H1 (cell line): ENCODE data around the gene ANKS1A. TPM values are rescaled to one million over a fixed set of nuclear protein-coding genes. Genes with fewer than 3 reads are reported as not detected.
A peak's percentile ranks its signal among the peaks of the same experiment; 100 is the strongest.

Source experiments
- CTCF ChIA-PET: fragments of 300-600 bp; sonication (Branson Sonifier 250); formaldehyde crosslinking; loops from one replicate; lab custom pipeline; 2021; ENCODE audit not compliant: partially characterized antibody; lab: Charles Lee
- POLR2A ChIA-PET: fragments of 300-600 bp; sonication (Branson Sonifier 250); formaldehyde crosslinking; loops from one replicate; lab custom pipeline; 2021; ENCODE audit warnings: inconsistent platforms; ENCODE audit not compliant: partially characterized antibody; lab: Charles Lee
- DNase-seq, 2 experiments: peaks; one replicate each; pipeline versions ENCODE4 v3.0.0 to v3.0.0-alpha.2; 2010 to 2022; ENCODE audit warnings: low spot score in 2 of 2, low read depth in 1 of 2, mixed read lengths in 1 of 2
- FAIRE-seq: peaks from 2 replicates; lab custom pipeline; 2011; peaks lifted over from hg19 to GRCh38; lab: Jason Lieb, UNC
- H2AFZ ChIP-seq: 2 replicates; pipeline ENCODE4 v1.8.1; 2012; ENCODE audit warnings: low read length, inconsistent platforms
- H2AK5ac ChIP-seq: 2 replicates; pipeline ENCODE4 v1.6.1; 2013; ENCODE audit warnings: low read depth, low read length
- H2BK120ac ChIP-seq: replicated peaks from 2 replicates; pipeline ENCODE3; 2013; ENCODE audit warnings: low read depth, low read length, inconsistent platforms
- H2BK12ac ChIP-seq: 2 replicates; pipeline ENCODE4 v1.6.1; 2013; ENCODE audit warnings: low read depth, low read length
- H2BK15ac ChIP-seq: 2 replicates; pipeline ENCODE4 v1.6.1; 2013; ENCODE audit warnings: low read length
- H2BK20ac ChIP-seq: 2 replicates; pipeline ENCODE4 v1.6.1; 2013; ENCODE audit warnings: low read length
- H2BK5ac ChIP-seq: 2 replicates; pipeline ENCODE4 v1.6.1; 2013; ENCODE audit warnings: low read depth, low read length
- H3K14ac ChIP-seq: 2 replicates; pipeline ENCODE4 v1.6.1; 2013; ENCODE audit warnings: inconsistent platforms; ENCODE audit not compliant: insufficient read length
- H3K18ac ChIP-seq: 2 replicates; pipeline ENCODE4 v1.6.1; 2013; ENCODE audit warnings: low read length; ENCODE audit errors: extremely low read depth
- H3K23ac ChIP-seq: 2 replicates; pipeline ENCODE4 v1.6.1; 2013; ENCODE audit warnings: inconsistent platforms; ENCODE audit not compliant: insufficient read length
- H3K23me2 ChIP-seq: 2 replicates; pipeline ENCODE4 v1.6.1; 2013; ENCODE audit warnings: low read depth, low read length
- H3K27ac ChIP-seq: 2 replicates; pipeline ENCODE4 v1.6.1; 2011; ENCODE audit warnings: low read depth, low read length, inconsistent platforms
- H3K27me3 ChIP-seq, 4 experiments: replicated peaks in 1 of 4; 1 replicate in 1 of 4; 2 replicates in 3 of 4; pipeline versions ENCODE4 v1.6.1 to v1.8.1; 2011 to 2013; ENCODE audit warnings: low read length in 3 of 4, mild to moderate bottlenecking in 3 of 4, inconsistent platforms in 2 of 4, mixed read lengths in 2 of 4, moderate library complexity in 1 of 4; ENCODE audit not compliant: control insufficient read depth in 3 of 4, insufficient read depth in 3 of 4; ENCODE audit errors: extremely low read depth in 1 of 4
- H3K36me3 ChIP-seq, 4 experiments: 2 replicates each; pipeline versions ENCODE4 v1.6.1 to v1.8.1; 2011 to 2013; ENCODE audit warnings: mild to moderate bottlenecking in 4 of 4, low read length in 3 of 4, moderate library complexity in 2 of 4, control low read depth in 1 of 4, inconsistent platforms in 1 of 4; ENCODE audit not compliant: insufficient read depth in 4 of 4, control insufficient read depth in 2 of 4
- H3K4ac ChIP-seq: replicated peaks from 2 replicates; pipeline ENCODE3; 2013; ENCODE audit warnings: low read length, low read depth, mixed read lengths, inconsistent platforms; ENCODE audit not compliant: insufficient read length
- H3K4me1 ChIP-seq, 4 experiments: replicated peaks in 1 of 4; 1 replicate in 1 of 4; 2 replicates in 3 of 4; pipeline versions ENCODE4 v1.6.1 to v1.8.1; 2011 to 2013; ENCODE audit warnings: low read length in 3 of 4, inconsistent platforms in 2 of 4, mixed read lengths in 1 of 4; ENCODE audit not compliant: insufficient read depth in 4 of 4, control insufficient read depth in 3 of 4
- H3K4me2 ChIP-seq, 2 experiments: 2 replicates each; pipeline versions ENCODE4 v1.6.1 to v1.8.1; 2011 to 2013; ENCODE audit warnings: low read depth in 2 of 2, low read length in 2 of 2, control low read depth in 1 of 2, inconsistent platforms in 1 of 2, mild to moderate bottlenecking in 1 of 2; ENCODE audit not compliant: insufficient read depth in 1 of 2
- H3K4me3 ChIP-seq, 4 experiments: fragments of 200-600, 300-600 bp in 1 of 4; sonication (generic), shearing (Covaris generic), sonication (Bioruptor Twin) in 1 of 4; 2 replicates each; pipeline versions ENCODE4 v1.5.1 to v1.8.1; 2011 to 2016; ENCODE audit warnings: low read length in 4 of 4, low read depth in 3 of 4, control low read depth in 2 of 4, inconsistent platforms in 2 of 4, mild to moderate bottlenecking in 2 of 4, mixed read lengths in 1 of 4, moderate library complexity in 1 of 4; ENCODE audit not compliant: insufficient read depth in 2 of 4; ENCODE audit errors: extremely low read depth in 1 of 4
- H3K56ac ChIP-seq: replicated peaks from 2 replicates; pipeline ENCODE3; 2013; ENCODE audit warnings: low read depth, mild to moderate bottlenecking, mixed read lengths, low read length, inconsistent platforms; ENCODE audit not compliant: insufficient read length
- H3K79me1 ChIP-seq: 2 replicates; pipeline ENCODE4 v1.6.1; 2013; ENCODE audit warnings: low read depth, low read length, control low read depth
- H3K79me2 ChIP-seq, 2 experiments: 2 replicates each; pipeline versions ENCODE4 v1.6.1 to v1.8.1; 2012 to 2013; ENCODE audit warnings: low read length in 2 of 2, mild to moderate bottlenecking in 2 of 2, inconsistent platforms in 1 of 2; ENCODE audit not compliant: insufficient read depth in 2 of 2, control insufficient read depth in 1 of 2
- H3K9ac ChIP-seq, 4 experiments: replicated peaks in 1 of 4; 1 replicate in 1 of 4; 2 replicates in 3 of 4; pipeline versions ENCODE4 v1.6.1 to v1.8.1; 2011 to 2013; ENCODE audit warnings: low read depth in 3 of 4, low read length in 3 of 4, control low read depth in 2 of 4, mild to moderate bottlenecking in 2 of 4, moderate library complexity in 2 of 4, inconsistent platforms in 1 of 4; ENCODE audit errors: extremely low read depth in 1 of 4
- H3K9me3 ChIP-seq, 2 experiments: 2 replicates each; pipeline versions ENCODE4 v1.6.1 to v1.8.1; 2012 to 2013; ENCODE audit warnings: mild to moderate bottlenecking in 2 of 2, moderate library complexity in 2 of 2, control low read depth in 1 of 2, inconsistent platforms in 1 of 2, low read depth in 1 of 2, low read length in 1 of 2, mixed read lengths in 1 of 2; ENCODE audit not compliant: insufficient read depth in 2 of 2
- H4K20me1 ChIP-seq, 2 experiments: replicated peaks in 1 of 2; 2 replicates each; pipeline versions ENCODE3 to v1.8.1; 2011 to 2013; ENCODE audit warnings: inconsistent platforms in 2 of 2, low read length in 2 of 2, mild to moderate bottlenecking in 1 of 2; ENCODE audit not compliant: insufficient read depth in 2 of 2, control insufficient read depth in 1 of 2
- H4K5ac ChIP-seq: 2 replicates; pipeline ENCODE4 v1.6.1; 2013; ENCODE audit warnings: low read length, low read depth, mixed read lengths, inconsistent platforms; ENCODE audit not compliant: insufficient read length
- H4K8ac ChIP-seq: 2 replicates; pipeline ENCODE4 v1.8.0; 2013; ENCODE audit warnings: mild to moderate bottlenecking, moderate library complexity, low read length, inconsistent platforms; ENCODE audit not compliant: insufficient read depth; ENCODE audit errors: extremely low read depth
- H4K91ac ChIP-seq: replicated peaks from 2 replicates; pipeline ENCODE3; 2013; ENCODE audit warnings: low read length, mixed read lengths, inconsistent platforms; ENCODE audit not compliant: insufficient read length
- WGBS, 2 experiments: shearing (Covaris generic) in 1 of 2; methylation state at CpG; one replicate each; pipeline versions ENCODE4 v1.1.6 to v1.1.7; 2013 to 2015; ENCODE audit warnings: low lambda C conversion rate in 2 of 2, mixed read lengths in 2 of 2, inconsistent platforms in 1 of 2, low coverage in 1 of 2, missing lambda C conversion rate in 1 of 2; ENCODE audit not compliant: insufficient replicate concordance in 2 of 2, insufficient coverage in 1 of 2, insufficient read length in 1 of 2; ENCODE audit errors: extremely low coverage in 1 of 2, missing lambda C conversion rate in 1 of 2; 5-methylcytosine and 5-hydroxymethylcytosine counted together
- polyA plus RNA-seq, 7 experiments: library from polyadenylated mRNA; depleted of rRNA in 3 of 7; stranded (reverse) in 5 of 7; unstranded in 2 of 7; fragments of >200 nt in 5 of 7; fragments of 200-250 nt in 2 of 7; gene quantifications; 1 replicate in 5 of 7; 2 replicates in 1 of 7; 4 replicates in 1 of 7; pipeline versions ENCODE4 v1.2.1 to v1.2.3, GENCODE V29; 2011 to 2013; ENCODE audit warnings: missing spikeins in 2 of 7, mixed read lengths in 2 of 7
- total RNA-seq: library from RNA; stranded (reverse); fragmentation: NEBNext Ultra II Directional; extraction: Animal tissue kit (Norgen Biotek cat#: 25700); gene quantifications from 2 replicates; pipeline ENCODE4 v1.2.1, GENCODE V29; 2021

The ANKS1A gene
- total and polyA plus RNA-seq, 2 of the 8 experiments (the other 6 are each of a cell fraction or from before 2014, with no cell fraction given): 9.8 to 30.9 TPM

GRCh38 chr6:35082733-35083403 lies 193.8 kb downstream of the ANKS1A start:
- Histone ChIP-seq H3K23ac (no peak overlapping the region), H3K79me1 (no peaks in the 10 kb centered on the region), H2BK20ac (no peak overlapping the region), H3K79me2 (no peaks in the 10 kb centered on the region), H3K9ac (no peak overlapping the region), H2BK12ac (0 out of 2 replicates have a peak overlapping the region, but pooled peaks have one; percentile 75), H3K18ac (no peak overlapping the region), H4K5ac (no peak overlapping the region), H3K9me3 (no peaks in the 10 kb centered on the region), H4K20me1 (peaks cover 0 to 3% of the 10 kb centered on the region in 2 experiments), H3K23me2 (no peaks in the 10 kb centered on the region), H4K91ac (no peak overlapping the region), H2BK15ac (no peak overlapping the region), H3K4me2 (no peak overlapping the region), H3K4ac (no peak overlapping the region), H2AK5ac (peak overlapping the region; percentile 39; the same call in 1 of the 2 replicates), H3K4me3 (no peak overlapping the region), H4K8ac (no peak overlapping the region), H3K14ac (no peak overlapping the region), H2BK120ac (no peak overlapping the region), H2AFZ (no peak overlapping the region), H3K27me3 (no peaks in the 10 kb centered on the region), H3K4me1 (peaks cover 0 to 10% (median 4%) of the 10 kb centered on the region in 4 experiments; a peak in 3 of 7 replicates), H2BK5ac (peak overlapping the region; percentile 75; the same call in 1 of the 2 replicates), H3K36me3 (peaks cover 3 to 15% (median 12%) of the 10 kb centered on the region in 4 experiments; a peak in 7 of 8 replicates), H3K27ac (no peak overlapping the region), H3K56ac (no peak overlapping the region)
- 93% methylated on average over 13 of the region's 13 CpGs; no CpG with 5 or more reads in 1 of the 2 experiments for WGBS, 2 experiments
- DNase-seq (no peak), FAIRE-seq (no peak)
- ChIA-PET CTCF (no interaction called here), POLR2A (interaction anchor here (0.6 kb wide), 1 partner anchor 264 kb away, joined by 3 read pairs; no protein-coding TSS in a partner anchor)
